SJSA1 (cell line): Measurements from ENCODE around the gene SLC30A7. TPM values are rescaled to one million over a fixed set of nuclear protein-coding genes. Genes with fewer than 3 reads are reported as not detected.
A peak's percentile ranks its signal among the peaks of the same experiment; 100 is the strongest.

Source experiments
- DNase-seq, 2 experiments: peaks; one replicate each; pipeline ENCODE4 v3.0.0-alpha.2; 2015 to 2020; ENCODE audit warnings: low spot score in 2 of 2, low read depth in 1 of 2
- H3K27ac ChIP-seq: fragments of 250-450 bp; sonication (Bioruptor Pico); 2 replicates; pipeline ENCODE4 v1.5.1; 2020; ENCODE audit warnings: mild to moderate bottlenecking, moderate library complexity
- H3K27me3 ChIP-seq: fragments of 250-450 bp; sonication (Bioruptor Pico); replicated peaks from 2 replicates; pipeline ENCODE4 v1.5.1; 2020; ENCODE audit warnings: mild to moderate bottlenecking, moderate library complexity
- H3K36me3 ChIP-seq: fragments of 250-450 bp; sonication (Bioruptor Pico); 2 replicates; pipeline ENCODE4 v1.5.1; 2020; ENCODE audit warnings: mild to moderate bottlenecking
- H3K4me1 ChIP-seq: fragments of 250-450 bp; sonication (Bioruptor Pico); replicated peaks from 2 replicates; pipeline ENCODE4 v1.6.1; 2021; ENCODE audit warnings: mild to moderate bottlenecking
- H3K4me3 ChIP-seq: fragments of 250-450 bp; sonication (Bioruptor Pico); 2 replicates; pipeline ENCODE4 v1.5.1; 2020; ENCODE audit warnings: mild to moderate bottlenecking
- H3K9me3 ChIP-seq: fragments of 250-450 bp; sonication (Bioruptor Pico); replicated peaks from 2 replicates; pipeline ENCODE4 v1.5.1; 2020; ENCODE audit warnings: mild to moderate bottlenecking
- total RNA-seq: library from RNA; depleted of rRNA; stranded (reverse); fragments of >200 nt; shearing (Covaris generic); gene quantifications from 2 replicates; pipeline ENCODE4 v1.2.3, GENCODE V29; 2014

SLC30A7 gene
- total RNA-seq, 1 experiment from 2014 or later = 26.3 TPM

DNA sequence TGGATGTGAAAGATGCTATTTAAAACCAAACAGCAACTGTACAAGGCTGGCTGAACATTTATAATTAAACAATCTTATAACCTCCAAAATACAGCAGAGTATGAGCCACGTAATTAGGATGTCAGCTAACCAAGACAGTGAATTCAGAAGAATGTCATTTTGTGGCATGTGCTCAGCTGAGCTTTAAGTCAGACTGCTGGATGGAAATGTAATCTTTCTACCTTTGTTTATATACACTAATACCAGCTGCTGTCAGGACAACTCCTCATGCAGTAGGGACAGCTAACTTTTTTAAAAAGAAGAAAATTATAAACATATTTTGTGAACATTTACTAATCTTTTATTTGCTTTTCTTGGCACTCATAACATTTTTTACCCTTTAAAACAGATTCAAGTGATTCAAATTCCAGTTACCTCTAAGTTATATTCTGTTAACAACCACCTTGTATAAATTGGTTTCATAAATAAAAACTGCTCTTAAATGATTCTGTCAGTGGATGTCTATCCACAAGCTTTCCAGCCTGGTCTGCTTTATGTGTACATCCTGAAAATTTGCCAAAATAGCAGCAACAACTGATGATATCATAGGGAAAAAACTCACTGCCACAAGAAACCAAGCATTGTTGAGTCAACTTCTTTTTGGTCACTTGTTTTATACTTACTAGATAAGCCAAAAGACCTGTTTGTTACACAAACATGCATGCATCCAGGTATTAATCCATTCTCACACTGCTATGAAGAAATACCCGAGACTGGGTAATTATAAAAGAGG, 93.6 kb downstream of the SLC30A7 start:
- peak in 1 of 2 experiments; percentile 44 for DNase-seq
- peaks cover 15% of the 10 kb centered on the region for H3K4me1 ChIP-seq
- no peak overlapping the region for H3K4me3 ChIP-seq
- H3K27ac ChIP-seq = peak overlapping the region; percentile 50
- H3K9me3 ChIP-seq = no peaks in the 10 kb centered on the region
- H3K27me3 ChIP-seq = no peaks in the 10 kb centered on the region
- peaks cover 21% of the 10 kb centered on the region for H3K36me3 ChIP-seq

DNA sequence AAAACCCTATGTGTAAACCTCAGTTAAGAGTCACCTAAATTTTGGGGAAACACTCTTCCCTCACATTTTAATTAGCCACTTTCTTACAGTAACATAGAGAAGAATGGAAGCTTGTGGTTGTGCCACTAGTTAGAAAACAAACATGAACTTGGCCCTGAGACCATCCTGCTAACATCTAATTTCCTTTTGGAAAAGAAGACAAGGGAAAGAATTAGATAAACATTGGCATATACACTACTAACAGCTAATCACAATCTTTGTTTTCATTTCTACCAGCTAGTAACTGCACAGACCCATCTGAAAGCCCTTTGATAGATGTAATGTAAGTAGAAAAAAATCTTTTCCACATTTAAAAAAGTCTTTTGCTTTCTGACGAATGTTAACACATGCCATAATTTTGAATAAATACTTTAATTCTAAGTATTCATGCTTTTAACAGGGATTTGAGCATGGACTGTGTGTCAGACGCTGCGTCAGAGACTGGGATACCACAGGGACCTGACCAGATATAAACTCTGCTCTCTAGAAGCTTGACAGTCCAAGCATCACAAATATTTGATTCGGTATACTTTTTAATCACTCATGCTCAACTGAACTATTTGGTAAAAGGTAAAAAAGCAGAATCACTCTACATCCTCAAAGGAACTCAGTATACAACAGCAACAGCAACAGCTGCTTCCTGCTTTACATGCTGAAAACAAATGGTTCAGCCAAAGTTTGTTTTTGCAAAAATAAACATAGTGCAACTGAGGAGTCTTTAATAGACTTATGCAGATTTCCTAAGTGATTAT, 99.5 kb downstream of the SLC30A7 start:
- H3K4me3 ChIP-seq = no peak overlapping the region
- H3K9me3 ChIP-seq = no peaks in the 10 kb centered on the region
- DNase-seq = no peak
- H3K36me3 ChIP-seq = peaks cover 23% of the 10 kb centered on the region
- H3K4me1 ChIP-seq = no peaks in the 10 kb centered on the region; the same call in 1 of the 2 replicates
- H3K27me3 ChIP-seq = no peaks in the 10 kb centered on the region; the same call in 1 of the 2 replicates
- H3K27ac ChIP-seq = no peak overlapping the region

DNA sequence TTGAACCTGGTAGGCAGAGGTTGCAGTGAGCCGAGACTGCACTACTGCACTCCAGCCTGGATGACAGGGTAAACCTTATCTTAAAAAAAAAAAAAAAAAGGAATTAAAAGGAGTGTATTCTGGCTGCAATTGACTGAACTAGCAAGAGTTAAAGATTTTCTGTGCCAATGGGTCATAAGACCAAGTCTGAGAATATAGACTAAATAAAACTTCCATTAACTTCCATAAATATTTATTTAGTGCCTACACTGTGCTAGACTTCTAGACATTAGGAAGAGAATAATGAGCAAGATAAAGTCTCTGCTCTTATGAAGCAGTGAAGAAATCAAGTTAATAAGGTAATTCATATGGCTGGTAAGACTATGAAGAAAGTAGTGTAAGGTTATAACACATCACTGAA, 102.5 kb downstream of the SLC30A7 start:
- Histone ChIP-seq H3K4me3 (no peak overlapping the region), H3K27me3 (no peaks in the 10 kb centered on the region; the same call in 1 of the 2 replicates), H3K4me1 (peaks cover 11% of the 10 kb centered on the region), H3K9me3 (no peaks in the 10 kb centered on the region), H3K36me3 (peaks cover 25% of the 10 kb centered on the region), H3K27ac (no peak overlapping the region)
- no peak for DNase-seq

DNA sequence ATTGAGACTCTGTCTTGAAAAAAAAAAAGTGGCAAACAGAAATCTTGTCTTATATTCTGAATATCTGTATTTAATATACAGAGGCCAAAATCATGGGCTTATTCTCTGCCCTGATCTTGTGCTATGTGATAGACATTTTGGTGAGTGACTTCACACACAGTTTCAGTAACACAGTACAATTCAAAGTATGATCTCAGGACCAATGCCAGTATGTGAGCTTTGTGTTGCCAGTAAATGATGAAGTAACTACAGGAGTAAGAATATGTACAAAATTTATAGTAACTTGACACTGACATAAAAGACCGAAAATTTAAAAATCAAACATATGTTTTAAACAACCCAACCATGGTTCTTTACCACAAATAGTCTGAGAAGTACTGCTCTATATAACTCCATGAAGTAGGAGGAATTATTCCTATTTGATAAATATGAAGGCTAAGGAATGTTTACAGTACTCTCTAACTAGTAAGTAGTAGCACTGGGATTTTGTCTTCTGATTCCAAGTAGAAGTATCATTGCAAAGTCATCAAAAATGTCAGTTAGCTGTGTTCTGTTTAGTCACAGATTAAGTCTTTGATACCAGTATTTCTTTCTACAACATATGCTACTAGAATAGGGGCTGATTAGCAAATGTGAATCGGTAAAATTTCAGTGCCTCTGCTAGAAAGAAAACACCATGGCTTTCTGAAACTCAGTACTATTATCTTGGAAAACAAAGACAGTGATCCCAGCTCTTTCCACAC, 104.4 kb downstream of the SLC30A7 start:
- H3K4me1 ChIP-seq = peaks cover 11% of the 10 kb centered on the region
- DNase-seq = no peak

DNA sequence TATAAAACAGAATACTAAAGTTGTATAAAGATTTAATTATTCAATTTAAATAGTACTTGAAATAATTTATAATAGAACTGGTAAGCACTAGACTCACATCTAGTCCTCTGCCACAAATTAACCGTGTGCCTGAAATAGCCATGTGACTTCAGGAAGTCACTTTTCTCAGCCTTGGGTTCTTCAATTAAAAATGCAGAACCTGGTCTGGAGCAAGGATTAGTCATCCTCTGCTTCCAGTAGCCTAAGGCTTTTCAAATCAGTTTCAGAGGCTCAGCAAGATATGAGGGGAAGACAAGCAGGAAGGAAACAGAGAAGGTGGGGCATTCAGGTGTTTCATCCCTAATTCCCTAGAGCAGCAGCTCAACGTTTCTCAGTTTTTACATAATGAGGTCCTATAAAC, 106.7 kb downstream of the SLC30A7 start:
- no peak for DNase-seq
- H3K4me1 ChIP-seq = peaks cover 11% of the 10 kb centered on the region
- peaks cover 13% of the 10 kb centered on the region for H3K36me3 ChIP-seq
- H3K27me3 ChIP-seq = no peaks in the 10 kb centered on the region
- no peak overlapping the region for H3K4me3 ChIP-seq
- no peak overlapping the region for H3K27ac ChIP-seq
- H3K9me3 ChIP-seq = no peaks in the 10 kb centered on the region

More for the DNA sequence above, 104.4 kb downstream of the SLC30A7 start:
- Histone ChIP-seq H3K4me3 (no peak overlapping the region), H3K27me3 (no peaks in the 10 kb centered on the region; the same call in 1 of the 2 replicates), H3K9me3 (no peaks in the 10 kb centered on the region), H3K36me3 (peaks cover 20% of the 10 kb centered on the region), H3K27ac (no peak overlapping the region)

DNA sequence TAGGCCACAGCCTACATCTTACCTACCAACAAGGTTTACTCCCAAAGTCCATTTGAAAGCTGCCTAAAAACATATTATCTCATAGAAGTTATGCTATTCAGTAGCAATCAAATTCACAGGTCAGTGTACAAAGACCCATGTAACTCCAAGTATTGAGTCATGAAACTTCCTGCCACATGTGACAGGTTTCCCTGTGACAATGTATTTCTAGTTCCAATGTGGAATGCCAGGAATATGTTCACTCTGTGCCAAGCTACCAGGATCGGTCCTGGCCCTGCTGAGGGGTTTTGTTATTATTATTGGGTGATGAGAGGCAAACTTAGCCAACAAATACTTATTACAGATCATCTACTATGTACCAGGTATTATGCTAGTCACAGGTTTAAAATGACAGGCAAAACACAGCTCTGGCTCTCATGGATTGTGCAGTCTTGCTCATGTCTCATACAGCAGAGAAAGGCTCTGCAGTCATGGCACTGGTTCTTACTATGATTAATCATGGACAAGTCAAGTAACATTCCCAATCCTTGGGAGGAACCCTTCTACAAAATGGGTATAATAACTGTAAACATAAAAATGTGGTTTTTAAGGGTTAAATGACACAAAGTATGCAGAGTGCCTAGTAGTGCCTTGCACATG, 107.2 kb downstream of the SLC30A7 start:
- H3K36me3 ChIP-seq = peaks cover 13% of the 10 kb centered on the region
- peaks cover 11% of the 10 kb centered on the region for H3K4me1 ChIP-seq
- H3K9me3 ChIP-seq = no peaks in the 10 kb centered on the region
- no peaks in the 10 kb centered on the region for H3K27me3 ChIP-seq
- H3K27ac ChIP-seq = no peak overlapping the region
- no peak for DNase-seq
- H3K4me3 ChIP-seq = no peak overlapping the region

DNA sequence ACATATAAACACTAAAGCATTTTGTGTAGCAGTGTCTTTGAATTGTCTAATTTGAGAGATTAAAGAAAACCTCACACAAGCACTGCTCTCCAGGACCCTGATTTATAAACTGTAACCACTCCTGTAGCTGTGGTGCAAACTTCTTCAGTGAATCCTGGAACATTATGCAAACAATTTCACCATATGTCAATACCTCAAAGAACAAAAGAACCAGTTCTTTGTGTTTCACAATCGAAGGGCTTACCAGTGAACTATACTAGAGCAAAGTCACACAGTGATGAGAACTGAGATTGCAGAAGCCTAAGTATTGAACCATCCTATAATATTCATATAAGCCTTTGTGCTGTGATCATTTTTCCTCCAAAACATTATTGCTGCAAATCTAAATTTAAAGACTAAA, 108.2 kb downstream of the SLC30A7 start:
- no peak overlapping the region for H3K27ac ChIP-seq

DNA sequence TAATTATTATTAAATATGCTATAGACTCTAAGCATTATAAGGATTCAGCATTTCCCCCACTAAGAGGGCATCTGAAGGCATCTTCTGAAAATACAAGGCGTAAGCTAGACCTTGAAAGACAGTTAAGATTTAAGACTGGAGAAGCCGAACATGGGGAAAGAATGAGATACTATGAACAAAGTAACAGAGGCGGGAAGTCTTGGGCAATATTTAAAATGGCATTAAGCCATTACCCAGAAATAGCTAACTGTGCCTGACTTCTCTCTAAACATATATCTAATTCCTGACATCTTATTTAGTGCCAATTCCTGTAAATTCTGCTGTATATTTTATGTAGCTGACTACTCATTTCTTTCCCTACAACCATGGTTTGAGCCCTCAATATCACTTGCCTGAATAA, 108.8 kb downstream of the SLC30A7 start:
- Histone ChIP-seq H3K4me3 (no peak overlapping the region), H3K27ac (no peak overlapping the region), H3K4me1 (peaks cover 11% of the 10 kb centered on the region), H3K36me3 (peaks cover 13% of the 10 kb centered on the region), H3K9me3 (no peaks in the 10 kb centered on the region), H3K27me3 (no peaks in the 10 kb centered on the region)
- DNase-seq = no peak

More for the DNA sequence above, 108.2 kb downstream of the SLC30A7 start:
- DNase-seq = no peak
- no peaks in the 10 kb centered on the region for H3K27me3 ChIP-seq
- no peak overlapping the region for H3K4me3 ChIP-seq
- no peaks in the 10 kb centered on the region for H3K9me3 ChIP-seq
- peaks cover 13% of the 10 kb centered on the region for H3K36me3 ChIP-seq
- peaks cover 11% of the 10 kb centered on the region for H3K4me1 ChIP-seq

DNA sequence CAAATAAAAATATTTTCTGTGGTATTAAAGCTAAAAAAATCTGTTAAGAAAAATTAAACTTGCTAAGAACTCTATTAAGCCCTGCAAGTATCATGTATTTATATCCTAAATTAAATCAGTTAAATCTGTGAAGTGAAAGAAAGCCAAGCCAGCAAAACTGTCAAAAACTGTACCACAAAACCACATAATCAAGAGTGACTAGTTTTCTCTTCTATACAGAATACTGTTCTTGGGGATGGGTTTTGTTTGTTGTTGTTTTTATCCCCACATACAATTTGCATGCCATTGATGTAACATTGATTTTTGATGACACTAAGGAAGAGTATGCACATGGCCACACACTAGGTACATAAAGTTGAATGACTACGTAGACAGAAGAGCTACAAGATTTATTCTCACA, 109.3 kb downstream of the SLC30A7 start:
- no peaks in the 10 kb centered on the region for H3K27me3 ChIP-seq
- peak in 1 of 2 experiments; percentile 10 for DNase-seq
- H3K36me3 ChIP-seq = peaks cover 12% of the 10 kb centered on the region
- H3K4me3 ChIP-seq = no peak overlapping the region
- H3K4me1 ChIP-seq = peaks cover 11% of the 10 kb centered on the region
- H3K9me3 ChIP-seq = no peaks in the 10 kb centered on the region
- H3K27ac ChIP-seq = no peak overlapping the region

DNA sequence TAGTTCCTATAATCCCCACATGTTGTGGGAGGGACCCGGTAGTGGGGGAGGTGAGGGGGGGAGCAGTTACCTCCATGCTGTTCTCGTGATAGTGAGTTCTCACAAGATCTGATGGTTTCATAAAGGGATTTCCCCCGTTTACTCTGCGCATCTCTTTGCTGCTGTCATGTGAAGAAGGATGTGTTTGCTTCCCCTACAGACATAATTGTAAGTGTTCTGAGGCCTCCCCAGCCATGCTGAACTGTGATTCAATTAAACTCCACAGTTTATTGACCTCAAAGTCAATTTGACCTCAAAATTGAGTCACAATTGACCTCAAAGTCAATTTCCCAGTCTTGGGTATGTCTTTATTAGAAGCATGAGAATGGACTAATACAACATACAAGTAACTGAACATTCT, 110.0 kb downstream of the SLC30A7 start:
- Histone ChIP-seq H3K9me3 (no peaks in the 10 kb centered on the region), H3K4me1 (peaks cover 11% of the 10 kb centered on the region), H3K4me3 (no peak overlapping the region), H3K27me3 (no peaks in the 10 kb centered on the region), H3K27ac (no peak overlapping the region), H3K36me3 (peaks cover 5% of the 10 kb centered on the region)
- DNase-seq = no peak

DNA sequence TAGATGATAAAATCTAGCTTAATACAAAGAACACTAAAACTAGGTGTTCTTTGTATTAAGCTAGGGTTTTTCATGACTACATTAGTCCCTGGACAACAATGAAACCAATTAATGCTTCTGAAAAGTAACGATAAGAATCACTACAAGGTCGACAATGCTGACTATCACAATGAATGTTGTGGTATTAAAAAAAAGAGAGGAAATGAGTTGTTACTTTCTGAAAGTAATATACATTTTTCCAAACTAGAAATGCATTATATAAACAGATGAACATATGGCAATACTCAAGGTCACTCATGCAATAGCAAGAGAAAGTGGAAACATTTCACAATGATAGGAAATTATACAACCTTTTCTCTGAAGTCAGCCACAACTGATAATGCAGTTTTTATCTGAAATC, 110.7 kb downstream of the SLC30A7 start:
- H3K9me3 ChIP-seq = no peaks in the 10 kb centered on the region
- H3K36me3 ChIP-seq = no peaks in the 10 kb centered on the region
- H3K27ac ChIP-seq = no peak overlapping the region
- no peaks in the 10 kb centered on the region for H3K27me3 ChIP-seq
- no peak overlapping the region for H3K4me3 ChIP-seq
- peaks cover 11% of the 10 kb centered on the region for H3K4me1 ChIP-seq
- no peak for DNase-seq

DNA sequence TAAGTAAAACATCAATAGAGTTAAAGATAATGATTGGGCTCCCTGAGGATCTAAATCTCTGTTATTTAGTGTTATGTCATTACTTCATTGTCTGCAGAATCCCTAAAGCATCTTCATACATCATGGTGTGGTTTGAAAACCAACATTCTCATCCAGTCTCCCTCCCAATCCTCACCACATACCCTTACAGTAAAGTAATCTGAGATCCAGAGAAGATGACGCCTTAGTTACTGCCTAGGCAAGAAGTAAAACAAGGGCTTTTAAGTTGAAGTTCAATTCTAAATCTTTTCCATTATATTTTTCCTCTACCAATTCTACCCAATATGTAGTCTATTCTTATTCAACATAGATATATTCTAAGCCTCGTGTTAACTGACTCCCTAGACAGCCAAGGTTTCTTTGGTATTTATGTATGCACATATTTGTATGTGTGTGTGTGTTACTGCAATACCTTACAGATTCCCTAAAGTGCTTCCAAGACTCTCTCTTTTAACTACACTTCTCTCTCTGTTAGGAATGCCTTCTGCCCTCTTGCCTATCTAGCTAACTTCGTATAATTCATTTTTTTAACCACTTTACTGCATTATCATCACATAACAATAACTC, 112.4 kb downstream of the SLC30A7 start:
- Histone ChIP-seq H3K27me3 (no peaks in the 10 kb centered on the region), H3K27ac (no peak overlapping the region), H3K9me3 (no peaks in the 10 kb centered on the region), H3K4me3 (no peak overlapping the region), H3K36me3 (peaks cover 13% of the 10 kb centered on the region), H3K4me1 (no peaks in the 10 kb centered on the region; the same call in 1 of the 2 replicates)
- DNase-seq = no peak

DNA sequence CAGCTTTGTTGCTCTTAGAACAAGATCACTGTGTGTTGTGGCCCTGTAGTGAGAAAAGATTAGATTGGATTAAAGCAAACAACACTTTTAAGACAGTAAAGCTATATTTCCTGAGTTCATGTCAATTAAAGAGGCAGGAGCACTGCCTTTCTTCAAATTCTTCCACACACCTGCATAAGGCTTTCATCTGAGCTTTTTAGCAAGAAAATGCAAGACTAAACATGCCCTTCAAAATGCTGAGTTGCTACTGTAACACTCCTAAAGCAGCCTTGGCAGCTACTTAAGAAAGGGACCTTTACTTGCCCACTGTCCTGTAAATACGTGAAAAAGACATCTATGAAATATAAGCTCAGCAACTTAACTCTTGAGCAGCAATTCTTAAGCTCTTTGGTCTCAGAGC, 117.9 kb downstream of the SLC30A7 start:
- Histone ChIP-seq H3K27me3 (no peaks in the 10 kb centered on the region), H3K27ac (no peak overlapping the region), H3K36me3 (peaks cover 31% of the 10 kb centered on the region), H3K4me1 (no peaks in the 10 kb centered on the region), H3K4me3 (no peak overlapping the region), H3K9me3 (no peaks in the 10 kb centered on the region)
- no peak for DNase-seq
